ENCODE measurements around the gene PLEKHH1. TPM values are rescaled to one million over a fixed set of nuclear protein-coding genes. Genes with fewer than 3 reads are reported as not detected.

The PLEKHH1 gene
- total and polyA plus RNA-seq, 2 of the 8 experiments (the other 6 are each of a cell fraction or from before 2014, with no cell fraction given): 28.3 to 33.3 TPM

- H3K23me2 ChIP-seq (ENCODE audit: low read depth, low read length): no peaks in the 10 kb centered on the region
- CTCF ChIA-PET (ENCODE audit: partially characterized antibody): interaction anchor here (1.0 to 28.8 kb wide), 5 partner anchors 13 to 144 kb away, joined by 3 to 924 read pairs (median 187); partner anchors contain the start of genes PIGH and PLEKHH1
- no peak overlapping the region for H3K4me3 ChIP-seq (ENCODE audit: extremely low read depth in 1 of 4, insufficient read depth in 2 of 4, low read depth in 3 of 4, low read length in 4 of 4)
These were observed 34.6 kb downstream of the PLEKHH1 start for GRCh38 chr14:67567654-67568053.

More at GRCh38 chr14:67567654-67568053, 34.6 kb downstream of the PLEKHH1 start:
- no peaks in the 10 kb centered on the region for H3K79me1 ChIP-seq (ENCODE audit: low read depth, low read length)
- H4K91ac ChIP-seq (replicated peaks; ENCODE audit: insufficient read length, low read length): no peak overlapping the region
- H2AFZ ChIP-seq (ENCODE audit: low read length): no peak overlapping the region
- no peak overlapping the region for H4K5ac ChIP-seq (ENCODE audit: insufficient read length, low read depth, low read length)
- H2BK5ac ChIP-seq (ENCODE audit: low read depth, low read length): no peak overlapping the region
- no peak overlapping the region for H3K9ac ChIP-seq (replicated peaks in 1 of 4; ENCODE audit: extremely low read depth in 1 of 4, low read depth in 3 of 4, low read length in 3 of 4)
- H4K20me1 ChIP-seq (replicated peaks in 1 of 2; ENCODE audit: control insufficient read depth in 1 of 2, insufficient read depth in 2 of 2, low read length in 2 of 2): peaks cover 1 to 3% of the 10 kb centered on the region in 2 experiments
- TF ChIP-seq TAF7 (optimal IDR thresholded peaks at IDR 0.05; ENCODE audit: borderline replicate concordance, low read depth, low read length) (no peak), RBBP5 (IDR thresholded peaks at IDR 0.05; ENCODE audit: borderline replicate concordance, low read depth, low read length) (no peak), USF2 (IDR thresholded peaks at IDR 0.05; ENCODE audit: low read length) (no peak), BCL11A (IDR thresholded peaks at IDR 0.05; ENCODE audit: low read depth in 2 of 2, low read length in 2 of 2) (no peak), PHF8 (conservative IDR thresholded peaks at IDR 0.05; ENCODE audit: low read depth, low read length) (no peak), ATF2 (IDR thresholded peaks at IDR 0.05; ENCODE audit: low read length) (no peak), JUN (IDR thresholded peaks at IDR 0.05; ENCODE audit: low read depth, low read length) (no peak), POLR2AphosphoS5 (IDR thresholded peaks at IDR 0.05; ENCODE audit: low read depth, low read length) (no peak), TAF1 (IDR thresholded peaks at IDR 0.05; ENCODE audit: low read depth, low read length) (no peak), CREB1 (IDR thresholded peaks at IDR 0.05) (no peak), CHD1 (IDR thresholded peaks at IDR 0.05; ENCODE audit: low read depth, low read length) (no peak)
- no peak overlapping the region for H3K18ac ChIP-seq (ENCODE audit: extremely low read depth, low read length)
- H3K4me1 ChIP-seq (replicated peaks in 1 of 4; ENCODE audit: control insufficient read depth in 3 of 4, insufficient read depth in 4 of 4, low read length in 3 of 4): no peaks in the 10 kb centered on the region
- H3K23ac ChIP-seq (ENCODE audit: insufficient read length): no peak overlapping the region
- peaks cover 0 to 2% (median 0%) of the 10 kb centered on the region in 4 experiments; a peak in 1 of 7 replicates for H3K27me3 ChIP-seq (replicated peaks in 1 of 4; ENCODE audit: control insufficient read depth in 3 of 4, extremely low read depth in 1 of 4, insufficient read depth in 3 of 4, low read length in 3 of 4)
- no peak overlapping the region for H2BK12ac ChIP-seq (ENCODE audit: low read depth, low read length)
- no peak overlapping the region for H2BK120ac ChIP-seq (replicated peaks; ENCODE audit: low read depth, low read length)
- no peak overlapping the region for H3K14ac ChIP-seq (ENCODE audit: insufficient read length)
- H2AK5ac ChIP-seq (ENCODE audit: low read depth, low read length): no peak overlapping the region
- H3K56ac ChIP-seq (replicated peaks; ENCODE audit: insufficient read length, low read depth, low read length): no peak overlapping the region
- POLR2A ChIA-PET (ENCODE audit: partially characterized antibody): interaction anchor here (2.1 kb wide), 1 partner anchor 10 kb away, joined by 6 read pairs; no protein-coding TSS in a partner anchor
- no peak overlapping the region for H2BK20ac ChIP-seq (ENCODE audit: low read length)
- H3K4me2 ChIP-seq (ENCODE audit: insufficient read depth in 1 of 2, low read depth in 2 of 2, low read length in 2 of 2): no peak overlapping the region
- FAIRE-seq (no peak), DNase-seq (ENCODE audit: low read depth in 1 of 2, low spot score in 2 of 2) (no peak)
- H4K8ac ChIP-seq (ENCODE audit: extremely low read depth, insufficient read depth, low read length): no peak overlapping the region
- no peak overlapping the region for H3K27ac ChIP-seq (ENCODE audit: low read depth, low read length)
- no peaks in the 10 kb centered on the region for H3K79me2 ChIP-seq (ENCODE audit: control insufficient read depth in 1 of 2, insufficient read depth in 2 of 2, low read length in 2 of 2)
- no peaks in the 10 kb centered on the region for H3K36me3 ChIP-seq (ENCODE audit: control insufficient read depth in 2 of 4, insufficient read depth in 4 of 4, low read length in 3 of 4)
- no peak overlapping the region for H3K4ac ChIP-seq (replicated peaks; ENCODE audit: insufficient read length, low read depth, low read length)
- WGBS, 2 experiments (ENCODE audit: extremely low coverage in 1 of 2, insufficient coverage in 1 of 2, insufficient read length in 1 of 2, insufficient replicate concordance in 2 of 2, low coverage in 1 of 2, low lambda C conversion rate in 2 of 2, missing lambda C conversion rate in 1 of 2): 86% methylated on average over 3 of the region's 3 CpGs; no CpG with 5 or more reads in 1 of the 2 experiments
- H2BK15ac ChIP-seq (ENCODE audit: low read length): no peak overlapping the region
- H3K9me3 ChIP-seq (ENCODE audit: insufficient read depth in 2 of 2, low read depth in 1 of 2, low read length in 1 of 2): no peaks in the 10 kb centered on the region
